ENCODE measurements around the gene SUPT20HL2.
"Not testable (repeated sequence)": the region's sequence is repeated elsewhere in the genome, so short reads cannot be mapped to it uniquely, and the experiment has no call there.

Gene SUPT20HL2

GRCh38 chrX:24314019-24314635, at the start of gene SUPT20HL2:
TSS of gene SUPT20HL2 (minus strand) at chrX:24314069. CDS start at chrX:24313315, 754 bp downstream.
- no peak for DNase-seq

GRCh38 chrX:24362089-24362745, 48.3 kb upstream of the SUPT20HL2 start:
- DNase-seq: not testable (repeated sequence)

GRCh38 chrX:24360272-24360671, 46.4 kb upstream of the SUPT20HL2 start, which contains the start of gene SUPT20HL1:
TSS of gene SUPT20HL1 (plus strand) at chrX:24360639. CDS start at chrX:24362761, 2,122 bp downstream.
- DNase-seq: no peak

- no peak for DNase-seq
Measured at GRCh38 chrX:24357106-24357505, 43.2 kb upstream of the SUPT20HL2 start.

- no peak for DNase-seq
Measured at GRCh38 chrX:24355095-24355494, 41.2 kb upstream of the SUPT20HL2 start.

GRCh38 chrX:24350217-24350616, 36.3 kb upstream of the SUPT20HL2 start:
- no peak for DNase-seq

GRCh38 chrX:24347881-24348280, 34.0 kb upstream of the SUPT20HL2 start:
- DNase-seq: peak; percentile 42

GRCh38 chrX:24343719-24344118, 29.9 kb upstream of the SUPT20HL2 start:
- DNase-seq: no peak

GRCh38 chrX:24341795-24342194, 27.9 kb upstream of the SUPT20HL2 start:
- no peak for DNase-seq

- DNase-seq: no peak
Measured at GRCh38 chrX:24340501-24340900, 26.6 kb upstream of the SUPT20HL2 start.

GRCh38 chrX:24339911-24340310, 26.0 kb upstream of the SUPT20HL2 start:
- no peak for DNase-seq

- DNase-seq: no peak
Measured at GRCh38 chrX:24335871-24336270, 22.0 kb upstream of the SUPT20HL2 start.

GRCh38 chrX:24334461-24334860, 20.6 kb upstream of the SUPT20HL2 start:
- no peak for DNase-seq

- no peak for DNase-seq
Measured at GRCh38 chrX:24333371-24333770, 19.5 kb upstream of the SUPT20HL2 start.

GRCh38 chrX:24332878-24333277, 19.0 kb upstream of the SUPT20HL2 start:
- no peak for DNase-seq

GRCh38 chrX:24325231-24325630, 11.4 kb upstream of the SUPT20HL2 start:
- DNase-seq: no peak

GRCh38 chrX:24321741-24322395, 8.0 kb upstream of the SUPT20HL2 start:
- DNase-seq: no peak

GRCh38 chrX:24317567-24317966, 3.7 kb upstream of the SUPT20HL2 start:
- no peak for DNase-seq

GRCh38 chrX:24316111-24316510, 2.2 kb upstream of the SUPT20HL2 start:
- no peak for DNase-seq

GRCh38 chrX:24312249-24312607, 1.6 kb downstream of the SUPT20HL2 start:
- not testable (repeated sequence) for DNase-seq

GRCh38 chrX:24311507-24312248, 2.2 kb downstream of the SUPT20HL2 start:
- DNase-seq: not testable (repeated sequence)

- not testable (repeated sequence) for DNase-seq
Measured at GRCh38 chrX:24310916-24311315, 3.0 kb downstream of the SUPT20HL2 start.
